SK-N-SH (cell line): Measurements from ENCODE around the gene LRRC46. TPM values are rescaled to one million over a fixed set of nuclear protein-coding genes. Genes with fewer than 3 reads are reported as not detected.

Experiments
- CTCF ChIA-PET: fragments of 300-600, 350-600 bp; formaldehyde crosslinking; extraction: SDS; loops from one replicate; lab custom pipeline; 2021; lab: Yijun Ruan, JAX
- POLR2A ChIA-PET: fragments of 350-600 bp; sonication (Branson Sonifier 250); formaldehyde crosslinking; extraction: SDS; loops from one replicate; lab custom pipeline; 2020; ENCODE audit warnings: antibody characterized with exemption, inconsistent platforms; lab: Yijun Ruan, JAX
- DNase-seq: peaks from one replicate; pipeline ENCODE4 v3.0.0; 2012
- H2AFZ ChIP-seq: fragments of 200-600 bp; sonication (generic); 2 replicates; pipeline ENCODE4 v1.8.1; 2016; ENCODE audit warnings: antibody characterized with exemption, mild to moderate bottlenecking, low read depth
- H3F3A ChIP-seq: fragments of 200-600 bp; sonication (generic); replicated peaks from 2 replicates; pipeline ENCODE3; 2016; ENCODE audit warnings: antibody characterized with exemption, mild to moderate bottlenecking; ENCODE audit not compliant: insufficient read depth
- H3K27ac ChIP-seq, 2 experiments: fragments of 200-500 bp in 1 of 2; fragments of 200-600 bp in 1 of 2; sonication (Bioruptor generic) in 1 of 2; sonication (generic), shearing (Covaris generic) in 1 of 2; 2 replicates each; pipeline versions ENCODE4 v1.5.1 to v1.6.1; 2014 to 2016; ENCODE audit warnings: low read depth in 2 of 2, inconsistent platforms in 1 of 2, low read length in 1 of 2, mild to moderate bottlenecking in 1 of 2, mixed read lengths in 1 of 2
- H3K27me3 ChIP-seq: fragments of 200-600 bp; sonication (generic), shearing (Covaris generic); 2 replicates; pipeline ENCODE4 v1.6.1; 2016; ENCODE audit warnings: mixed run types; ENCODE audit not compliant: insufficient read depth
- H3K36me3 ChIP-seq, 2 experiments: fragments of 200-500 bp in 1 of 2; fragments of 200-600 bp in 1 of 2; sonication (Bioruptor generic) in 1 of 2; sonication (generic) in 1 of 2; replicated peaks in 1 of 2; 2 replicates each; pipeline versions ENCODE3 to v1.5.1; 2014 to 2016; ENCODE audit warnings: low read length in 1 of 2, mild to moderate bottlenecking in 1 of 2; ENCODE audit not compliant: insufficient read depth in 2 of 2, control insufficient read depth in 1 of 2
- H3K4me1 ChIP-seq, 2 experiments: fragments of 200-500 bp in 1 of 2; fragments of 200-600 bp in 1 of 2; sonication (Bioruptor generic) in 1 of 2; sonication (generic), shearing (Covaris generic) in 1 of 2; 2 replicates each; pipeline versions ENCODE4 v1.5.1 to v1.6.1; 2014 to 2016; ENCODE audit warnings: low read depth in 1 of 2, low read length in 1 of 2, mixed run types in 1 of 2; ENCODE audit not compliant: insufficient read depth in 2 of 2, control insufficient read depth in 1 of 2
- H3K4me2 ChIP-seq: fragments of 200-600 bp; sonication (generic), shearing (Covaris generic); 2 replicates; pipeline ENCODE4 v1.6.1; 2017; ENCODE audit warnings: mixed run types
- H3K4me3 ChIP-seq, 2 experiments: fragments of 200-500 bp in 1 of 2; fragments of 200-600 bp in 1 of 2; sonication (Bioruptor generic) in 1 of 2; sonication (generic), shearing (Covaris generic) in 1 of 2; 2 replicates each; pipeline versions ENCODE4 v1.5.1 to v1.8.1; 2014 to 2016; ENCODE audit warnings: low read depth in 2 of 2, inconsistent platforms in 1 of 2, low read length in 1 of 2, mild to moderate bottlenecking in 1 of 2, mixed read lengths in 1 of 2, moderate library complexity in 1 of 2
- H3K79me2 ChIP-seq: fragments of 200-600 bp; sonication (generic); 2 replicates; pipeline ENCODE4 v1.8.1; 2017; ENCODE audit warnings: mild to moderate bottlenecking; ENCODE audit not compliant: insufficient read depth
- H3K9ac ChIP-seq: fragments of 200-600 bp; sonication (generic); 2 replicates; pipeline ENCODE4 v1.6.1; 2017; ENCODE audit warnings: mixed run types
- H3K9me2 ChIP-seq: fragments of 200-600 bp; sonication (generic); 2 replicates; pipeline ENCODE4 v1.6.1; 2017; ENCODE audit warnings: mixed run types
- H3K9me3 ChIP-seq: fragments of 200-600 bp; sonication (generic); 2 replicates; pipeline ENCODE4 v1.6.1; 2017; ENCODE audit warnings: mixed run types, mild to moderate bottlenecking, moderate library complexity
- H4K20me1 ChIP-seq: fragments of 200-600 bp; sonication (generic); 2 replicates; pipeline ENCODE4 v1.6.1; 2017; ENCODE audit warnings: mild to moderate bottlenecking, mixed run types; ENCODE audit not compliant: insufficient read depth
- EZH2phosphoT487 ChIP-seq: fragments of 200-600 bp; sonication (generic); IDR thresholded peaks from 2 replicates; pipeline ENCODE4 v1.6.1; 2017; ENCODE audit warnings: low read depth, mixed run types, mild to moderate bottlenecking, antibody characterized with exemption, moderate library complexity, borderline replicate concordance
- IRF3 ChIP-seq: fragments of 150-350 bp; IDR thresholded peaks from 2 replicates; pipeline ENCODE4 v1.6.1; 2016; ENCODE audit warnings: mild to moderate bottlenecking, low read depth, low read length
- MEF2A ChIP-seq: IDR thresholded peaks from 2 replicates; pipeline ENCODE4 v1.4.0; 2012; ENCODE audit warnings: low read depth, borderline replicate concordance
- MXI1 ChIP-seq: IDR thresholded peaks from 2 replicates; pipeline ENCODE4 v1.6.1; 2012; ENCODE audit warnings: mild to moderate bottlenecking, low read depth, low read length, improper control_type of control experiment
- NRF1 ChIP-seq: IDR thresholded peaks from 2 replicates; pipeline ENCODE4 v1.6.1; 2012; ENCODE audit warnings: low read depth, mild to moderate bottlenecking, low read length
- POLR2AphosphoS5 ChIP-seq: IDR thresholded peaks from 2 replicates; pipeline ENCODE4 v1.6.1; 2012; ENCODE audit warnings: low read depth, low read length
- RAD21 ChIP-seq: IDR thresholded peaks from 2 replicates; pipeline ENCODE4 v1.6.1; 2012; ENCODE audit warnings: mild to moderate bottlenecking, low read length
- RFX5 ChIP-seq: IDR thresholded peaks from 2 replicates; pipeline ENCODE4 v1.6.1; 2012; ENCODE audit warnings: mild to moderate bottlenecking, improper control_type of control experiment, low read length
- TAF1 ChIP-seq: IDR thresholded peaks from 2 replicates; pipeline ENCODE4 v1.6.1; 2012; ENCODE audit warnings: low read depth, mild to moderate bottlenecking, low read length, moderate library complexity, borderline replicate concordance
- TEAD4 ChIP-seq: IDR thresholded peaks from 2 replicates; pipeline ENCODE4 v1.4.0; 2012; ENCODE audit warnings: mild to moderate bottlenecking, borderline replicate concordance; ENCODE audit not compliant: insufficient read depth
- ZBTB33 ChIP-seq: IDR thresholded peaks from 2 replicates; pipeline ENCODE4 v1.4.0; 2012; ENCODE audit warnings: low read depth, borderline replicate concordance
- WGBS: methylation state at CpG from one replicate; pipeline ENCODE4 v1.1.6; 2017; ENCODE audit warnings: low lambda C conversion rate; 5-methylcytosine and 5-hydroxymethylcytosine counted together
- polyA plus RNA-seq, 3 experiments: library from polyadenylated mRNA; depleted of rRNA; stranded (reverse); fragments of >200 nt; gene quantifications; 2 replicates each; pipeline ENCODE4 v1.2.3, GENCODE V29; 2012
- TF ChIP-seq, protein P1 (sequence below): fragments of 150-350 bp; IDR thresholded peaks from 2 replicates; pipeline ENCODE4 v1.6.1; 2017; ENCODE audit warnings: antibody characterized with exemption, low read length, low read depth, borderline replicate concordance

The LRRC46 gene
- polyA plus RNA-seq, 1 of the 3 experiments (the other 2 are of a cell fraction) = 1.6 TPM

- Histone ChIP-seq H3K36me3 (no peaks in the 10 kb centered on the region), H3K4me1 (peaks cover 0 to 21% of the 10 kb centered on the region in 2 experiments; a peak in 2 of 4 replicates), H3F3A (peaks cover 3% of the 10 kb centered on the region), H4K20me1 (0 out of 2 replicates have a peak, but pooled peaks cover 6% of the 10 kb centered on the region), H2AFZ (no peak overlapping the region), H3K27ac (no peak overlapping the region), H3K9me3 (no peaks in the 10 kb centered on the region), H3K27me3 (peaks cover 81% of the 10 kb centered on the region), H3K4me2 (no peak overlapping the region), H3K79me2 (no peaks in the 10 kb centered on the region), H3K9ac (no peak overlapping the region), H3K4me3 (no peak overlapping the region; a peak in 1 of 4 replicates), H3K9me2 (no peaks in the 10 kb centered on the region)
- DNase-seq = no peak
- TF ChIP-seq NRF1 (no peak), MXI1 (no peak), EZH2phosphoT487 (no peak), RFX5 (no peak)
- POLR2A ChIA-PET = interaction anchor here (1.6 to 1.8 kb wide), 2 partner anchors 9 to 36 kb away, joined by 4 read pairs; no protein-coding TSS in a partner anchor
- CTCF ChIA-PET = interaction anchor here (0.7 to 33.0 kb wide), 16 partner anchors 4 to 169 kb away, joined by 3 to 1447 read pairs (median 6); partner anchors contain the start of genes LRRC46, MRPL10, OSBPL7 and PNPO
- WGBS = 38% methylated on average over 20 of the region's 23 CpGs
Observed at GRCh38 chr17:47848198-47848513, 16.7 kb downstream of the LRRC46 start.

- TF ChIP-seq POLR2AphosphoS5 = no peak
- TF ChIP-seq TEAD4 = no peak
- TF ChIP-seq RAD21 = no peak
- TF ChIP-seq MEF2A = no peak
- TF ChIP-seq RFX5 = no peak
- no peak for TF ChIP-seq ZBTB33
- no peak for TF ChIP-seq TAF1
- no peak for TF ChIP-seq IRF3
- TF ChIP-seq, protein P1, sequence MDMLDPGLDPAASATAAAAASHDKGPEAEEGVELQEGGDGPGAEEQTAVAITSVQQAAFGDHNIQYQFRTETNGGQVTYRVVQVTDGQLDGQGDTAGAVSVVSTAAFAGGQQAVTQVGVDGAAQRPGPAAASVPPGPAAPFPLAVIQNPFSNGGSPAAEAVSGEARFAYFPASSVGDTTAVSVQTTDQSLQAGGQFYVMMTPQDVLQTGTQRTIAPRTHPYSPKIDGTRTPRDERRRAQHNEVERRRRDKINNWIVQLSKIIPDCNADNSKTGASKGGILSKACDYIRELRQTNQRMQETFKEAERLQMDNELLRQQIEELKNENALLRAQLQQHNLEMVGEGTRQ = no peak
- Histone ChIP-seq H3K4me2 (peak overlapping the region; percentile 73; the same call in 1 of the 2 replicates), H3K4me1 (peaks cover 0 to 13% of the 10 kb centered on the region in 2 experiments; a peak in 1 of 4 replicates), H3K27ac (no peak overlapping the region), H3F3A (peaks cover 3% of the 10 kb centered on the region), H4K20me1 (0 out of 2 replicates have a peak, but pooled peaks cover 6% of the 10 kb centered on the region), H3K4me3 (0 out of 4 replicates have a peak overlapping the region, but pooled peaks of 1 of the 2 experiments have one; percentile 34), H3K79me2 (no peaks in the 10 kb centered on the region), H3K9me3 (no peaks in the 10 kb centered on the region), H3K27me3 (peaks cover 99% of the 10 kb centered on the region), H3K9me2 (no peaks in the 10 kb centered on the region), H3K36me3 (no peaks in the 10 kb centered on the region), H3K9ac (no peak overlapping the region), H2AFZ (no peak overlapping the region)
- CTCF ChIA-PET = interaction anchor here (1.0 to 33.0 kb wide), 9 partner anchors 13 to 171 kb away, joined by 3 to 1447 read pairs (median 8); partner anchors contain the start of genes CDK5RAP3, LRRC46, MRPL10 and OSBPL7
- WGBS = 43% methylated on average over 9 of the region's 9 CpGs
- POLR2A ChIA-PET = interaction anchor here (0.8 to 1.1 kb wide), 4 partner anchors 9 to 45 kb away, joined by 3 read pairs; partner anchors contain the start of genes LRRC46, MRPL10, SCRN2 and SP2
- DNase-seq = no peak
Observed at GRCh38 chr17:47850373-47850691, 18.9 kb downstream of the LRRC46 start.
